Chondrocyte (in vitro differentiated cells): ENCODE measurements around the gene COLEC12. TPM values are rescaled to one million over a fixed set of nuclear protein-coding genes. Genes with fewer than 3 reads are reported as not detected.

ENCODE experiments used
- DNase-seq: peaks from one replicate; pipeline ENCODE4 v3.0.0; 2021; ENCODE audit warnings: mixed read lengths, low spot score
- H3K27ac Mint-ChIP-seq: one replicate; pipeline ENCODE4 v1.8.0; 2021; ENCODE audit warnings: mild to moderate bottlenecking, moderate library complexity, mixed read lengths; ENCODE audit not compliant: unreplicated experiment
- H3K27me3 Mint-ChIP-seq: 2 replicates; pipeline ENCODE4 v1.8.0; 2021; ENCODE audit warnings: low read depth, mixed read lengths
- H3K36me3 Mint-ChIP-seq: 2 replicates; pipeline ENCODE4 v1.8.0; 2021; ENCODE audit warnings: low read depth, mixed read lengths
- H3K4me1 Mint-ChIP-seq: 2 replicates; pipeline ENCODE4 v1.8.0; 2021; ENCODE audit warnings: low read depth, mild to moderate bottlenecking, mixed read lengths
- H3K4me3 Mint-ChIP-seq: one replicate; pipeline ENCODE4 v1.8.0; 2021; ENCODE audit warnings: mild to moderate bottlenecking, moderate library complexity, mixed read lengths; ENCODE audit not compliant: unreplicated experiment
- H3K9me3 Mint-ChIP-seq: 2 replicates; pipeline ENCODE4 v1.8.0; 2021; ENCODE audit warnings: low read depth, mixed read lengths
- total RNA-seq: library from RNA; stranded (reverse); gene quantifications from 3 replicates; pipeline ENCODE4 v1.2.1, GENCODE V29; 2021
- TF ChIP-seq, protein P1 (sequence below): fragments of 200-600 bp; sonication (generic); IDR thresholded peaks from 2 replicates; pipeline ENCODE4 v1.5.0; 2021; ENCODE audit warnings: antibody characterized with exemption, mild to moderate bottlenecking, moderate library complexity

Gene COLEC12
- total RNA-seq, 1 donor from 2014 or later, result 2.1 TPM

GRCh38 chr18:532018-532417, 31.5 kb upstream of the COLEC12 start:
- no peak overlapping the region for H3K27ac Mint-ChIP-seq

GRCh38 chr18:527146-527545, 26.6 kb upstream of the COLEC12 start:
- TF ChIP-seq, protein P1, sequence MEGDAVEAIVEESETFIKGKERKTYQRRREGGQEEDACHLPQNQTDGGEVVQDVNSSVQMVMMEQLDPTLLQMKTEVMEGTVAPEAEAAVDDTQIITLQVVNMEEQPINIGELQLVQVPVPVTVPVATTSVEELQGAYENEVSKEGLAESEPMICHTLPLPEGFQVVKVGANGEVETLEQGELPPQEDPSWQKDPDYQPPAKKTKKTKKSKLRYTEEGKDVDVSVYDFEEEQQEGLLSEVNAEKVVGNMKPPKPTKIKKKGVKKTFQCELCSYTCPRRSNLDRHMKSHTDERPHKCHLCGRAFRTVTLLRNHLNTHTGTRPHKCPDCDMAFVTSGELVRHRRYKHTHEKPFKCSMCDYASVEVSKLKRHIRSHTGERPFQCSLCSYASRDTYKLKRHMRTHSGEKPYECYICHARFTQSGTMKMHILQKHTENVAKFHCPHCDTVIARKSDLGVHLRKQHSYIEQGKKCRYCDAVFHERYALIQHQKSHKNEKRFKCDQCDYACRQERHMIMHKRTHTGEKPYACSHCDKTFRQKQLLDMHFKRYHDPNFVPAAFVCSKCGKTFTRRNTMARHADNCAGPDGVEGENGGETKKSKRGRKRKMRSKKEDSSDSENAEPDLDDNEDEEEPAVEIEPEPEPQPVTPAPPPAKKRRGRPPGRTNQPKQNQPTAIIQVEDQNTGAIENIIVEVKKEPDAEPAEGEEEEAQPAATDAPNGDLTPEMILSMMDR, result no peak
- DNase-seq, result no peak
- Mint-ChIP-seq H3K36me3 (no peaks in the 10 kb centered on the region), H3K4me3 (no peak overlapping the region), H3K4me1 (peaks cover 37% of the 10 kb centered on the region), H3K9me3 (no peaks in the 10 kb centered on the region), H3K27ac (peak overlapping the region; percentile 66), H3K27me3 (no peaks in the 10 kb centered on the region)

More at GRCh38 chr18:532018-532417, 31.5 kb upstream of the COLEC12 start:
- Mint-ChIP-seq H3K36me3 (peaks cover under 1% of the 10 kb centered on the region), H3K9me3 (no peaks in the 10 kb centered on the region), H3K4me1 (peaks cover 10% of the 10 kb centered on the region), H3K4me3 (no peak overlapping the region), H3K27me3 (no peaks in the 10 kb centered on the region)
- TF ChIP-seq, protein P1, result no peak
- no peak for DNase-seq

DNA sequence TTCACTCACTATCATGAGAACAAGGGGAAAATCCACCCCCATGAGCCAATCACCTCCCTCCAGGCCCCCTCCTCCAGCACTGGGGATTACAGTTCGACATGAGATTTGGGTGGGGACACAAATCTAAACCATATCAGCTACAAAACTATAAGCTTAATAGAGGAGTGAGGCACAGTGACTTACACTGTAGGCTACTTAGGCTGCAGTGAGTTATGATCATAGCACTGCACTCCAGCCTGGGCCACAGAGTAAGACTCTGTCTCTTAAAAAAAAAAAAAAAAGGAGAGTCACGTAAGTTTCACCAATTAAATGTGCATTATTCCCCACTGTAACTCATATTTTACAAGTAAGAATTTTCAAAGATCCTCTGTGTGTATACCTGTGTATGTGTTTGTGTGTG, 26.2 kb upstream of the COLEC12 start:
- Mint-ChIP-seq H3K9me3 (no peaks in the 10 kb centered on the region), H3K4me3 (no peak overlapping the region), H3K36me3 (no peaks in the 10 kb centered on the region), H3K27me3 (no peaks in the 10 kb centered on the region), H3K27ac (peak overlapping the region; percentile 66), H3K4me1 (peaks cover 37% of the 10 kb centered on the region)
- no peak for DNase-seq
- TF ChIP-seq, protein P1, result no peak

DNA sequence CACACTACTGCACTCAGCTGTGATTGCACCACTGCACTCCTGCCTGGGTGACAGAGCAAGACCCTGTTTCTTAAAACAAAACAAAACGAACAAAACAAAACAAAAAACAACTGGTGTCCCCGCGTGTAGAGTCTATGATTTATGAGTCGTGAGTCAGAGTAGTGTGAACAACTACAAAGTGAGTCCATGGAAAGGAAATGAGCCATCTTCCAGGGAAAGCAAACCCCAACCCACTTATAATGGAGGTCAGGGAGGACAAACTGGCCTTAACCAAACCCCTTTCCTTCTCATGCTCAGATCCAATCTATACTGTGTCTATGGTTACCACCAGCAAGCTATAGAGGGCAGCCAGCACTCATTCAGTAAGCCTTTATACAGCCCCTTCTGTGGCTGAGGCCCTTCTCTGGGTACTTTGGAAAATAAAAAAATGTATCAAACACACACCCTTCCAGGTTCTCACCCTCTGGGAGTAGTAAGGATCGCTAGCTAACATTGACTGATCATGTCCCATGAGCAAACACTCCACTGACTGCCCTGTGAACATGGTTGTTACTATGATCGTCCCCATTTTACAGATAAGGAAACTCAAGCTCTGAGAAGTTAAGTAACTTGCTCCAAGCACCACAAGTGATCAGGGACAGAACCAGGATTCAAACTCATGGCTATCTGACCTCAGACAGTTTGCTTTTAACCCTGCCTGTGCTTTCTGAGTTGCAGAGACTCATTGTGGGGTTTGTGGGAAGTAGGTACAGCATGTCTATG, 24.7 kb upstream of the COLEC12 start:
- TF ChIP-seq, protein P1, result no peak
- Mint-ChIP-seq H3K4me1 (peaks cover 37% of the 10 kb centered on the region), H3K36me3 (no peaks in the 10 kb centered on the region), H3K9me3 (no peaks in the 10 kb centered on the region), H3K27ac (no peak overlapping the region), H3K27me3 (no peaks in the 10 kb centered on the region), H3K4me3 (no peak overlapping the region)
- DNase-seq, result no peak

DNA sequence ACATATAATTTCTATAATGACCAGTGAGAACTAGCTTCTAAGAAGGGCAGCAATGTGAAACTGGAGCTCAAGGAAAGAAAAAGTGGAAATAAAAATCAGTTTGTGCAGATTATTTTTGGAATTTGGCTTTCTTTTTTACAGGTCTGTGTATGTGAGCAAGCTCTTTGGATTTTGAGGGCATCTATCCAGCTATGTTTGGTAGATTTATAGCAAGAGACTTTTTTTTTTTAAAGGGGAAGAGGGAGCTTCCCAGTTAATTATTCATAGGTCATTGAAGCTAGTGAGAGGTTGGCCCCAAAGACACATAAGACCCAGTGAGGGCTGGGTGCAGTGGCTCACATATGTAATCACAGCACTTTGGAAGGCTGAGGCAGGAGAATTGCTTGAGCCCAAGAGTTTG, 24.0 kb upstream of the COLEC12 start:
- Mint-ChIP-seq H3K27ac (peak overlapping the region; percentile 13), H3K4me1 (peaks cover 40% of the 10 kb centered on the region), H3K36me3 (no peaks in the 10 kb centered on the region), H3K4me3 (no peak overlapping the region), H3K9me3 (no peaks in the 10 kb centered on the region), H3K27me3 (no peaks in the 10 kb centered on the region)
- DNase-seq, result no peak
- TF ChIP-seq, protein P1, result no peak
